ENCODE measurements around the gene SLU7.

- no peak for TF ChIP-seq EZH2 (IDR thresholded peaks at IDR 0.05; ENCODE audit: low read length, unreplicated experiment)
- TF ChIP-seq, protein P1, sequence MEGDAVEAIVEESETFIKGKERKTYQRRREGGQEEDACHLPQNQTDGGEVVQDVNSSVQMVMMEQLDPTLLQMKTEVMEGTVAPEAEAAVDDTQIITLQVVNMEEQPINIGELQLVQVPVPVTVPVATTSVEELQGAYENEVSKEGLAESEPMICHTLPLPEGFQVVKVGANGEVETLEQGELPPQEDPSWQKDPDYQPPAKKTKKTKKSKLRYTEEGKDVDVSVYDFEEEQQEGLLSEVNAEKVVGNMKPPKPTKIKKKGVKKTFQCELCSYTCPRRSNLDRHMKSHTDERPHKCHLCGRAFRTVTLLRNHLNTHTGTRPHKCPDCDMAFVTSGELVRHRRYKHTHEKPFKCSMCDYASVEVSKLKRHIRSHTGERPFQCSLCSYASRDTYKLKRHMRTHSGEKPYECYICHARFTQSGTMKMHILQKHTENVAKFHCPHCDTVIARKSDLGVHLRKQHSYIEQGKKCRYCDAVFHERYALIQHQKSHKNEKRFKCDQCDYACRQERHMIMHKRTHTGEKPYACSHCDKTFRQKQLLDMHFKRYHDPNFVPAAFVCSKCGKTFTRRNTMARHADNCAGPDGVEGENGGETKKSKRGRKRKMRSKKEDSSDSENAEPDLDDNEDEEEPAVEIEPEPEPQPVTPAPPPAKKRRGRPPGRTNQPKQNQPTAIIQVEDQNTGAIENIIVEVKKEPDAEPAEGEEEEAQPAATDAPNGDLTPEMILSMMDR (conservative IDR thresholded peaks at IDR 0.05; ENCODE audit: low read depth, low read length), result no peak
- TF ChIP-seq EZH2phosphoT487 (IDR thresholded peaks at IDR 0.05; ENCODE audit: borderline replicate concordance, low read length), result no peak
Measured at GRCh38 chr5:160445132-160445531, 26.3 kb upstream of the SLU7 start.

All from PC-3 (cell line).